ENCODE results near the gene DNASE1L3. TPM values are rescaled to one million over a fixed set of nuclear protein-coding genes. Genes with fewer than 3 reads are reported as not detected.
A peak's percentile ranks its signal among the peaks of the same experiment; 100 is the strongest.

DNASE1L3 gene
- total and polyA plus RNA-seq, 5 experiments from 2014 or later = 0.66 TPM; not detected in 4

DNA sequence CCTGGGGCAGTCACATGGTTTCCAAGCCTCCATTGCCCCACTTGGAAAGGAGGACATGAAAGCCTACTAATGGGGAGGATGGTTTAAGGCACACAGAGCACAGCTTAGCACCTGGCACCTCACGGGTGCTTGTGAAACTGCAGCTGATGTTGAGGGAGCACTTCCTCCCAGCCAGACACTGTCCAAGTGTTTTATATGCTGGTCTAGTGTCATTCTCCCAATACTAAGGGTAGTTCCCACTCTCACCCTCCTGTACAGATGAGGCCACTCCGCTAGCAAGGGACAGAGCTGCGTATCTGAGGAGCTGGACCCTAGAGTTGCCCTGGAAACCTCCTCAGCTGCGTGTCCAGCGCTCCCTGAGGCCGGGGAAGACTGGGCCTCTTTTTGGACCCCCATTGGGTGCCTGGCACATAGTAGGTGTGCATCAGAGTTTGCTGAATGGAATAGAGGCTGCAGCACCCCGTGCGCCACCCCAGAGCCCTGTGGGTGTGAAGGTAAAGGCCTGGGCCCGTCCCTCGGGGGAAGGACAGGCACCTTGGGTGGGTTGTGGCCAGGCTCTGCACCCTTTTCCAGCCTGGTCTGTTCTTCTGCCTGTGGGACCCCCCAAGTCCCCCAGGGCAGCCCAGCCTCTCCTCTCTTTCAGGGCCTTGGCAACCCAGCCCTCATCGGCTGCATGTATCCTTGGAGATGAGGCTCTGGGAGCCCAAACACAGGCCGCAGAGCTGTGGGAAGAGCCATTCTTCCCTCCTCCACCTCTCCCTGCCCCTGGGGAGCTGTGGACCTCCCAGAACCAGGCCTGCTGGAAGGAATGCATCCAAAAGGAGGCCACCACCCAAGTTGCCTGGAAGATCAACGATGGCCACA lies 31.3 kb downstream of the DNASE1L3 start:
- H3K27ac Mint-ChIP-seq = no peak overlapping the region
- no peak for ATAC-seq
- H3K4me1 Mint-ChIP-seq = peaks cover 9 to 26% (median 19%) of the 10 kb centered on the region in 4 donors
- H3K27me3 Mint-ChIP-seq = no peaks in the 10 kb centered on the region
- H3K4me3 Mint-ChIP-seq = peak overlapping the region in 1 of 10 donors; percentile 55
- no peaks in the 10 kb centered on the region for H3K9me3 Mint-ChIP-seq
- POLR2A ChIA-PET = interaction anchor here (0.8 kb wide), 1 partner anchor 97 kb away, joined by 5 read pairs; no protein-coding TSS in a partner anchor
- no peak for DNase-seq
- H3K36me3 Mint-ChIP-seq = no peaks in the 10 kb centered on the region

DNA sequence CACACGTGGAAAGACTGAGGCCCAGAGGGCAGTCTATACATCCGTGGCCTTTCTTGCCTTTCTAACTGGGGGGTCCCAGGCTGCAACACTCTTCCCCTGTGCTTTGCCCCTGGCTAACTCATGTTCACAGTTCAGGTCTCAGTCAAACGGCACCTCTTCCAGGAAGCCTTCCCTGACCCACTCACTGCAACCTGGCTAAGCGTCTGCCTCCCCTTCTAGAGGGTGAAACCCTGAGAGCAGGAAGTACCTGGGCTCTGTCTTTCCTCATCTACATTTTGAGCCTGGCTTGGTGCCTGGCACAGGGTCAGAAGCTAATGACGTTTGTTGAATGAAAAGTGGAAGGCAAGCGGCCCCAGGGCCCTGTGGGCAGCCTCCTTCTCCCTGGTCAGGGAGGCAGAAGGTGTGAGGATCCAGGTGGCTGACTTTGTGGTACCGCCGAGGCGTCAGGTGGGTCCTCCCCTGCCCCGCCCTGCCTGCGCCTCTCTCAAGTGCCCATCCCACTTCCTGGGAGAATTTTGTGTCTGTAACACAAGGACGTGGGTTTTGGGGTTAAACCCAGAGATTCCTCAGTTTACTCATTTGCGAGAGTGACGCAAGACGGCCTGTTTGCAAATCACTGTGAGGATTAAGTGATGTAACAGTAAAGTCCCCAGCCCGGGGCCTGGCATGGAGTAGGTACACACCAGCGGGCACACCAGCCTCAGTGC lies 32.1 kb downstream of the DNASE1L3 start:
- ATAC-seq (no peak), DNase-seq (no peak)
- peaks cover 11 to 26% (median 19%) of the 10 kb centered on the region in 4 donors for H3K4me1 Mint-ChIP-seq
- H3K4me3 Mint-ChIP-seq = peak overlapping the region; percentile 55 to 84 (median 72)
- POLR2A ChIA-PET = interaction anchor here (0.6 to 1.1 kb wide), 3 partner anchors 36 to 173 kb away, joined by 4 to 8 read pairs (median 5); no protein-coding TSS in a partner anchor
- peak overlapping the region in 3 of 10 donors; percentile 14 to 80 (median 45) for H3K27ac Mint-ChIP-seq
- H3K36me3 Mint-ChIP-seq = no peaks in the 10 kb centered on the region
- no peaks in the 10 kb centered on the region for H3K9me3 Mint-ChIP-seq
- no peaks in the 10 kb centered on the region for H3K27me3 Mint-ChIP-seq

GRCh38 chr3:58177747-58178527 lies 32.8 kb downstream of the DNASE1L3 start:
- POLR2A ChIA-PET = interaction anchor here (0.6 to 1.1 kb wide), 2 partner anchors 37 to 172 kb away, joined by 4 to 8 read pairs; no protein-coding TSS in a partner anchor
- Mint-ChIP-seq H3K27me3 (no peaks in the 10 kb centered on the region), H3K27ac (peak overlapping the region in 4 of 10 donors; percentile 14 to 85 (median 76))

GRCh38 chr3:58176827-58177489 lies 33.8 kb downstream of the DNASE1L3 start:
- Mint-ChIP-seq H3K36me3 (no peaks in the 10 kb centered on the region), H3K4me3 (peak overlapping the region; percentile 44 to 84 (median 68)), H3K4me1 (peaks cover 13 to 29% (median 20%) of the 10 kb centered on the region in 4 donors), H3K27me3 (no peaks in the 10 kb centered on the region), H3K27ac (peak overlapping the region in 3 of 10 donors; percentile 27 to 85 (median 71)), H3K9me3 (no peaks in the 10 kb centered on the region)
- ATAC-seq (no peak), DNase-seq (no peak)
- POLR2A ChIA-PET = interaction anchor here (0.7 kb wide), 2 partner anchors 774 to 1576 kb away, joined by 3 read pairs; no protein-coding TSS in a partner anchor

More at GRCh38 chr3:58177747-58178527, 32.8 kb downstream of the DNASE1L3 start:
- ATAC-seq = peak; percentile 89 to 94
- H3K36me3 Mint-ChIP-seq = no peaks in the 10 kb centered on the region
- peaks cover 13 to 29% (median 20%) of the 10 kb centered on the region in 4 donors for H3K4me1 Mint-ChIP-seq
- H3K4me3 Mint-ChIP-seq = peak overlapping the region; percentile 55 to 84 (median 72)
- peak; percentile 76 to 93 (median 86) for DNase-seq
- no peaks in the 10 kb centered on the region for H3K9me3 Mint-ChIP-seq

DNA sequence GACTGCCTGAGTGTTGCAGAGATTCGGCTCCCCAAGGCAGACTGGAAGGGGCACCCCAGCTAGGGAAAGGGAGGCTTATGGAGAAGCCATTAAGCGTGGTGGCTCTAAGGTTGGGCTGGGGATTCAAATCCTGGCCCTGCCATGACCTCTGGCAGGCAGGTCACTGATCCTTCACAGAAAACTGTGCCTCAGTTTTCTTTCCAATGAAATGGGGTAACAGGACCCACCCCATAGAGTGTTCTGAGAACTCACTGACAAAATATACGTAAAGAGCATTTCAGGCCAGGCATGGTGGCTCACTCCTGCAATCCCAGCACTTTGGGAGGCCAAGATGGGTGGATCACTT lies 34.6 kb downstream of the DNASE1L3 start:
- Mint-ChIP-seq H3K36me3 (peaks cover 0 to 5% (median 0%) of the 10 kb centered on the region in 3 donors), H3K27me3 (no peaks in the 10 kb centered on the region), H3K4me1 (peaks cover 13 to 29% (median 19%) of the 10 kb centered on the region in 4 donors), H3K9me3 (no peaks in the 10 kb centered on the region), H3K27ac (peak overlapping the region in 1 of 10 donors; percentile 71), H3K4me3 (peak overlapping the region in 1 of 10 donors; percentile 4)
- ATAC-seq (no peak), DNase-seq (no peak)
- POLR2A ChIA-PET = no interaction called here

- H3K9me3 Mint-ChIP-seq = no peaks in the 10 kb centered on the region
- no peak for DNase-seq
- no peaks in the 10 kb centered on the region for H3K27me3 Mint-ChIP-seq
- H3K4me3 Mint-ChIP-seq = no peak overlapping the region
- peaks cover 13 to 29% (median 18%) of the 10 kb centered on the region in 4 donors for H3K4me1 Mint-ChIP-seq
- POLR2A ChIA-PET = no interaction called here
- H3K27ac Mint-ChIP-seq = peak overlapping the region in 2 of 10 donors; percentile 37 to 49
- ATAC-seq = no peak
- H3K36me3 Mint-ChIP-seq = peaks cover 0 to 9% (median 0%) of the 10 kb centered on the region in 3 donors
Observed at GRCh38 chr3:58175437-58176184, 35.2 kb downstream of the DNASE1L3 start.

DNA sequence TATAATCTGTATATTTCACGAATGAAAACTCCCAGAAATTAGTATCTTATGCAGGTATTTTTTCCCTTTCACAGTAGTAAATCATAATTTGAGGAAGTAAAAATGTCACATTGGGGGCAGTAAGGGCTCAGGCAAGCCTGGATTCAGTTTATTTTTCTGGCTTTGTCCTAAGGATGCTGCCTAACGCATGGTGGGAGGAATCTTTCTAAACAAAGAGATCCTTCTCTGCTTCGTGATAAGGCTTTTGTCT lies 35.7 kb downstream of the DNASE1L3 start:
- no peaks in the 10 kb centered on the region for H3K9me3 Mint-ChIP-seq
- POLR2A ChIA-PET = no interaction called here
- no peak overlapping the region for H3K27ac Mint-ChIP-seq
- peaks cover 13 to 29% (median 17%) of the 10 kb centered on the region in 4 donors for H3K4me1 Mint-ChIP-seq
- no peaks in the 10 kb centered on the region for H3K27me3 Mint-ChIP-seq
- no peak for DNase-seq
- peaks cover 0 to 14% (median 0%) of the 10 kb centered on the region in 3 donors for H3K36me3 Mint-ChIP-seq
- no peak overlapping the region for H3K4me3 Mint-ChIP-seq
- no peak for ATAC-seq

DNA sequence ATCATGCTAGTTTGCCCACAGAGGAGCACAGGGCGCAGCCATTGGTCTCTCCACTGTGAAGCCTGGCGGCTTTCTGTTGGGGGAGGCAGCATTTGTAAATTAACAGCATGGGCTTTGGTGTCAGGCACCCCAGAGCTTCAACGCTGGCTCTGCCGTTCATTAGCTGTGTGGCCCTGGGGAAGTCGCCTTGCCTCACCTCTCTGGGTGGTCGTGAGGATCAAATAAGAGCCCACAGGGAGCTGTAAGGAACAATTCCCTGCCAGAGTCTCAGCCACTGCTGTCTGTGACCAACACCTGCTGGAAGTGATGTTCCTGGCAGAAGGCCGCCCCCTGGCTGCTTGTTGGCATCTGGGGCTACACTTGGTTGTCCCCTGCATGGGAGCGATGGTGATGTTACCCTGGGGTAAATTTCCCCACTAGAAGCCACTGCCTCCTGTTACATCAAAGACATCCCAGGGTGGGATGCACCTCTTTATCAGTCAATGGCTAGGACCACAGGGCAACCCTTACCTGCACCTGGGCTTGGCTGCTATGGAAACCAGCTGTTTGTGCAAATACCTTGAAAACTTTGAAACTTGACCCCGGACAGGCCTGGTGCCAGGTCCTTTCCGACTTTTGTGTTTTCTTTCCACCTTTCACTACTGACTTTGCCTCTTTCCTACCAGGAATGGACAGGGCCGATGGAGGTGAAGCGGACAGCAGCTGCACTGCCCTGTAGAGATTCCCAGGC lies 36.9 kb downstream of the DNASE1L3 start:
- peaks cover 0 to 25% (median 2%) of the 10 kb centered on the region in 3 donors for H3K36me3 Mint-ChIP-seq
- H3K4me1 Mint-ChIP-seq = peaks cover 11 to 27% (median 17%) of the 10 kb centered on the region in 4 donors
- H3K27ac Mint-ChIP-seq = peak overlapping the region in 1 of 10 donors; percentile 31
- H3K9me3 Mint-ChIP-seq = no peaks in the 10 kb centered on the region
- ATAC-seq (peak; percentile 36 to 50), DNase-seq (peak; percentile 24 to 82 (median 42))
- H3K27me3 Mint-ChIP-seq = no peaks in the 10 kb centered on the region
- no peak overlapping the region for H3K4me3 Mint-ChIP-seq
- POLR2A ChIA-PET = interaction anchor here (1.4 kb wide), 1 partner anchor 165 kb away, joined by 6 read pairs; the partner anchor contains the start of gene FLNB

DNA sequence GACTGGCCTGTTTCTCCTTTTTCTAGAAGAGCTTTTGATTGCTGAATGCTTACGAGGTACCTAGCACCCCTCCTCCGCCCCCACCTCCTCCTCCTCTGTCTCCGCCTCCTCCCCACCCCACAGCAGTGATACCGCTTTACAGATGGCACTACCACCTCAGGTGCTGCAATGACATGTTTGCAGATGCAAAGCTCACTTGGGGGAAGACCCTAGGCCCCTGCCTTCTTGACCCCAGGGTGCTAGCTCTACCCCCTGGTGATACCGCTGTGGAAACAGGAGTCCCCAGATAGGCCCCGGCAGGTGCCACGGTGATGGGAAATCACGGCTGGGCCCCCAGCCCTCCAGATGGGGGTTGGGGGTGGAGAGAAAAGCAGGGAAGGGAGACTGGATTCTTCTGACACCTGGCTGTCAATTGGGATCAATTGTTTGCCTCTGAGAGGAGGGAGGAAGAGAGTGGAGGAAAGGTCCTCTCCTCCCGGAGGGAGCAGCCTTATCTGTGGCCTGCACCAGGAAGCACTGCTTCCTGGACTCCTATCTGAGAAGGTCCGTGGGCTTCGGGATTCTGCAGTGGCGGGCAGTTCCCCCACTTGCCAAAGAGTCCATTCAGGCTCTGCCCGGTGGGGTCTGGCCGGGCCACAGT lies 37.6 kb downstream of the DNASE1L3 start:
- no peak for ATAC-seq
- Mint-ChIP-seq H3K27ac (peak overlapping the region in 4 of 10 donors; percentile 21 to 83 (median 38)), H3K4me1 (peaks cover 5 to 20% (median 11%) of the 10 kb centered on the region in 4 donors), H3K4me3 (no peak overlapping the region), H3K36me3 (peaks cover 0 to 32% (median 2%) of the 10 kb centered on the region in 3 donors), H3K27me3 (no peaks in the 10 kb centered on the region), H3K9me3 (no peaks in the 10 kb centered on the region)
- no peak for DNase-seq
- POLR2A ChIA-PET = interaction anchor here (1.2 to 1.4 kb wide), 3 partner anchors 72 to 164 kb away, joined by 3 to 6 read pairs (median 3); partner anchors contain the start of gene FLNB

DNA sequence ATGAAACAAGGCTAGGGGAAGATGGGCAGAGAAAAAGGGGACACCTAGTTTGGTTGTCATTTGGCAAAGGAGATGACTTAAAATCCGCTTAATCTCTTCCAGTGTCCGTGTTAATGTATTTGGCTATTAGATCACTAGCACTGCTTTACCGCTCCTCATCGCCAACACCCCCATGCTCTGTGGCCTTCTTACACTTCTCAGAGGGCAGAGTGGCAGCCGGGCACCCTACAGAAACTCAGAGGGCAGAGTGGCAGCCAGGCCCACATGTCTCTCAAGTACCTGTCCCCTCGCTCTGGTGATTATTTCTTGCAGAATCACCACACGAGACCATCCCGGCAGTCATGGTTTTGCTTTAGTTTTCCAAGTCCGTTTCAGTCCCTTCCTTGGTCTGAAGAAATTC lies 39.6 kb downstream of the DNASE1L3 start:
- H3K4me3 Mint-ChIP-seq = no peak overlapping the region
- H3K27me3 Mint-ChIP-seq = no peaks in the 10 kb centered on the region
- no peaks in the 10 kb centered on the region for H3K9me3 Mint-ChIP-seq
- H3K4me1 Mint-ChIP-seq = peaks cover 0 to 12% (median 5%) of the 10 kb centered on the region in 4 donors
- POLR2A ChIA-PET = no interaction called here
- H3K36me3 Mint-ChIP-seq = peaks cover 0 to 38% (median 2%) of the 10 kb centered on the region in 3 donors
- no peak for ATAC-seq
- peak overlapping the region in 2 of 10 donors; percentile 6 to 51 for H3K27ac Mint-ChIP-seq
- DNase-seq = no peak

Measured in naive thymus-derived CD8-positive, alpha-beta T cell (primary cell).